Neuronal stem cell (in vitro differentiated cells): Measurements from ENCODE around the gene SLC8A1.

ENCODE experiments used
- DNase-seq: peaks from one replicate; pipeline ENCODE4 v3.0.0-alpha.2; 2013; ENCODE audit warnings: low spot score
- H2AFZ ChIP-seq: one replicate; pipeline ENCODE4 v1.6.1; 2013; ENCODE audit warnings: mild to moderate bottlenecking, low read length, inconsistent platforms
- H2AK5ac ChIP-seq: 2 replicates; pipeline ENCODE4 v1.6.1; 2013; ENCODE audit warnings: low read depth, mild to moderate bottlenecking, inconsistent platforms, low read length, moderate library complexity, mixed read lengths
- H2BK120ac ChIP-seq: 2 replicates; pipeline ENCODE4 v1.6.1; 2013; ENCODE audit warnings: low read depth, mild to moderate bottlenecking, inconsistent platforms, low read length, moderate library complexity, mixed read lengths
- H2BK12ac ChIP-seq: one replicate; pipeline ENCODE4 v1.6.1; 2013; ENCODE audit warnings: low read length, inconsistent platforms
- H2BK15ac ChIP-seq: 2 replicates; pipeline ENCODE4 v1.6.1; 2013; ENCODE audit warnings: mild to moderate bottlenecking, low read length, inconsistent platforms, mixed read lengths
- H2BK5ac ChIP-seq: one replicate; pipeline ENCODE4 v1.6.1; 2013; ENCODE audit warnings: inconsistent platforms, mild to moderate bottlenecking, low read length, moderate library complexity
- H3K14ac ChIP-seq: one replicate; pipeline ENCODE4 v1.6.1; 2013; ENCODE audit warnings: low read length, inconsistent platforms
- H3K18ac ChIP-seq: 2 replicates; pipeline ENCODE4 v1.6.1; 2013; ENCODE audit warnings: low read length, inconsistent platforms
- H3K23ac ChIP-seq: 2 replicates; pipeline ENCODE4 v1.6.1; 2013; ENCODE audit warnings: low read depth, mild to moderate bottlenecking, mixed read lengths, low read length, inconsistent platforms; ENCODE audit not compliant: poor library complexity
- H3K27ac ChIP-seq: replicated peaks from 3 replicates; pipeline ENCODE4 v1.5.1; 2013; ENCODE audit warnings: low read length, inconsistent platforms
- H3K27me3 ChIP-seq, 3 experiments: 2 replicates each; pipeline ENCODE4 v1.6.1; 2013; ENCODE audit warnings: low read length in 3 of 3, mild to moderate bottlenecking in 2 of 3, inconsistent platforms in 1 of 3, low read depth in 1 of 3, mixed read lengths in 1 of 3, moderate library complexity in 1 of 3; ENCODE audit not compliant: control insufficient read depth in 3 of 3, insufficient read depth in 3 of 3
- H3K36me3 ChIP-seq, 2 donors: replicated peaks in 1 of 2; 2 replicates each; pipeline ENCODE4 v1.6.1; 2013; ENCODE audit warnings: low read length in 2 of 2; ENCODE audit not compliant: control insufficient read depth in 2 of 2, insufficient read depth in 2 of 2
- H3K4ac ChIP-seq: 2 replicates; pipeline ENCODE4 v1.6.1; 2013; ENCODE audit warnings: inconsistent platforms, mild to moderate bottlenecking, low read length, moderate library complexity
- H3K4me1 ChIP-seq, 2 donors: 1 replicate in 1 of 2; 2 replicates in 1 of 2; pipeline ENCODE4 v1.6.1; 2013; ENCODE audit warnings: low read length in 2 of 2, low read depth in 1 of 2; ENCODE audit not compliant: control insufficient read depth in 2 of 2, insufficient read depth in 1 of 2
- H3K4me2 ChIP-seq: one replicate; pipeline ENCODE4 v1.6.1; 2013; ENCODE audit warnings: mild to moderate bottlenecking, low read length, inconsistent platforms; ENCODE audit not compliant: insufficient read depth, poor library complexity, severe bottlenecking
- H3K4me3 ChIP-seq, 2 donors: 2 replicates each; pipeline ENCODE4 v1.5.1; 2013; ENCODE audit warnings: low read length in 2 of 2, mild to moderate bottlenecking in 2 of 2, inconsistent platforms in 1 of 2, moderate library complexity in 1 of 2
- H3K79me1 ChIP-seq: one replicate; pipeline ENCODE4 v1.6.1; 2013; ENCODE audit warnings: low read depth, mild to moderate bottlenecking, inconsistent platforms, low read length, moderate library complexity
- H3K9ac ChIP-seq: one replicate; pipeline ENCODE4 v1.6.1; 2013; ENCODE audit warnings: mild to moderate bottlenecking, low read depth, low read length, inconsistent platforms; ENCODE audit not compliant: poor library complexity
- H3K9me3 ChIP-seq, 2 donors: replicated peaks in 1 of 2; 2 replicates each; pipeline versions ENCODE3 to v1.6.1; 2013; ENCODE audit warnings: low read length in 2 of 2, mild to moderate bottlenecking in 2 of 2, inconsistent platforms in 1 of 2, low read depth in 1 of 2, mixed read lengths in 1 of 2, moderate library complexity in 1 of 2; ENCODE audit not compliant: control insufficient read depth in 2 of 2, insufficient read depth in 1 of 2
- H4K8ac ChIP-seq: one replicate; pipeline ENCODE4 v1.6.1; 2013; ENCODE audit warnings: low read depth, mild to moderate bottlenecking, inconsistent platforms, low read length, moderate library complexity
- H4K91ac ChIP-seq: one replicate; pipeline ENCODE4 v1.6.1; 2013; ENCODE audit warnings: low read length, low read depth, mild to moderate bottlenecking, inconsistent platforms; ENCODE audit not compliant: poor library complexity
- WGBS, 2 donors: extraction: QIAGEN DNeasy Blood & Tissue Kit; methylation state at CpG; one replicate each; pipeline ENCODE4 v1.1.7; 2013; ENCODE audit warnings: missing lambda C conversion rate in 2 of 2, mixed read lengths in 1 of 2; ENCODE audit not compliant: insufficient read length in 2 of 2, insufficient replicate concordance in 1 of 2; ENCODE audit errors: extremely low coverage in 2 of 2; 5-methylcytosine and 5-hydroxymethylcytosine counted together

Gene SLC8A1

DNA sequence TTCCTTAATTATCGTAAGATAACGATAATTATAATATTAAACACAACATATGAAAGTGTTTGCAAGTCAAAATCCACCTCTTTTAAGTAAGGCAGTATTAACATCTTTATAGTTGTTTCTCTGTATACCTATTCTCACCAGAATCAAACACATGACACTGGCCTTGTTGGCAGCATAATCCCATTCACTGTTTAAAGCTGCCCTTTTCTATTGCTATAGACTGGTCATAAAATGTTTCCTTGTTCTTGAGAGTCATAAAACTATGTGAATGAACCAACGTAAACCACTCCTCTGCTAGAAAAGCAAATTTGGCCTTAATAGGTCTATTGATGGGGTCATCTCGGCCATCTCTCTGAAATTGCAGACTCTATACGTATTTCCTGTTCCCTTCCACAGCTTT is 293.1 kb downstream of the SLC8A1 start:
- H3K27ac ChIP-seq: no peak overlapping the region
- no peak overlapping the region for H3K14ac ChIP-seq
- no peak overlapping the region for H3K4me2 ChIP-seq
- no peaks in the 10 kb centered on the region for H3K27me3 ChIP-seq
- H3K9me3 ChIP-seq: no peaks in the 10 kb centered on the region
- no peak overlapping the region for H3K23ac ChIP-seq
- WGBS, 2 donors: no CpG with 5 or more reads among the region's 5 CpGs
- no peak overlapping the region for H2BK12ac ChIP-seq
- no peak overlapping the region for H2AK5ac ChIP-seq
- H3K4me3 ChIP-seq: no peak overlapping the region
- no peak overlapping the region for H4K91ac ChIP-seq
- H3K36me3 ChIP-seq: no peaks in the 10 kb centered on the region
- H2BK5ac ChIP-seq: no peak overlapping the region
- no peak overlapping the region for H2BK15ac ChIP-seq
- no peak overlapping the region for H3K9ac ChIP-seq
- H3K4me1 ChIP-seq: no peaks in the 10 kb centered on the region
- H3K4ac ChIP-seq: no peak overlapping the region
- H4K8ac ChIP-seq: no peak overlapping the region
- no peaks in the 10 kb centered on the region for H3K79me1 ChIP-seq
- H2BK120ac ChIP-seq: no peak overlapping the region
- H3K18ac ChIP-seq: no peak overlapping the region
- DNase-seq: no peak
- no peak overlapping the region for H2AFZ ChIP-seq

DNA sequence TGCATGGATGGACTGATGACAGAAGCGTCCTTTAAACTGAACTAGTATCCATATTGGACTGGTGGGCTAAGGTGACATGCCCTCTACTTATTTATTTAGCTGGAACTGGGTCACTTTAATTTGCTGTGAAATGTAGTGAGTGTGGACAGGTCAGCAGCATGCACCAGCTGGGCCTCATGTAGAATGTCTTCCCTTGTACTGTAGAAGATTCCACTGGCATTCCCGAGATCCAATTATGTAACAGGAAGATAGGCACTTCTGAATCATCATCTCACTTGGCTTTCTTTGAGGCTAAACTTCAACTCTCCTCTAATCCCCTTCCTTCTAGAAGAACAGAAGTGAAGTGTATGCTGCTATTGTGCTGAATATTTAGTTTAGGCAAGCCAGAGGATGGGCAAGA is 296.2 kb downstream of the SLC8A1 start:
- no peak overlapping the region for H3K23ac ChIP-seq
- no peak overlapping the region for H2BK5ac ChIP-seq
- no peak overlapping the region for H2AFZ ChIP-seq
- H3K14ac ChIP-seq: no peak overlapping the region
- no peak overlapping the region for H2AK5ac ChIP-seq
- H3K4me1 ChIP-seq: no peaks in the 10 kb centered on the region
- no peak overlapping the region for H4K8ac ChIP-seq
- H3K9me3 ChIP-seq: no peaks in the 10 kb centered on the region
- H2BK120ac ChIP-seq: no peak overlapping the region
- H2BK15ac ChIP-seq: no peak overlapping the region
- no peak overlapping the region for H3K4me3 ChIP-seq
- no peak for DNase-seq
- H3K9ac ChIP-seq: no peak overlapping the region
- H3K27ac ChIP-seq: no peak overlapping the region
- H3K79me1 ChIP-seq: no peaks in the 10 kb centered on the region
- H3K4ac ChIP-seq: no peak overlapping the region
- H3K18ac ChIP-seq: no peak overlapping the region
- WGBS, 2 donors: no CpG with 5 or more reads among the region's 2 CpGs
- H3K4me2 ChIP-seq: no peak overlapping the region
- H4K91ac ChIP-seq: no peak overlapping the region
- no peaks in the 10 kb centered on the region for H3K36me3 ChIP-seq
- no peaks in the 10 kb centered on the region for H3K27me3 ChIP-seq
- H2BK12ac ChIP-seq: no peak overlapping the region

DNA sequence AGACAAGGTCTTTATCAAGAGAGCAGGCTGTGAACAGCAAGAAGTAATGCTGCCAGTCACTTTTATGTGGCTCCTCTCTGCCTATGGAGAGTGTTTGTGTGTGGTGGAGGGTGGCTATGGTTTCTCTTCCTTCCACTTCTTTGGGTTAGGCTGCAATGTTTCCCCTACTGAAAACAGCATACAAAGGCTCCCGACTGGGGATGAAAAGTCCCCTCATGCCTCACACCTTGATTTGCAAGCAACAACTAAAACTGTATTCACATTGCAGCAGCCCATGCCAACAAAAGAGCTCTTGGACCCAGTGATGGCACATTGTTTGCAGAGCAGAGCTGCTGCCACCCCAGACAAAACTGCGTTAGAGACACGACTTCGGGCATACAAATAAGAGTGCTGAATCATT is 301.6 kb downstream of the SLC8A1 start:
- no CpG with 5 or more reads among the region's 4 CpGs for WGBS, 2 donors

DNA sequence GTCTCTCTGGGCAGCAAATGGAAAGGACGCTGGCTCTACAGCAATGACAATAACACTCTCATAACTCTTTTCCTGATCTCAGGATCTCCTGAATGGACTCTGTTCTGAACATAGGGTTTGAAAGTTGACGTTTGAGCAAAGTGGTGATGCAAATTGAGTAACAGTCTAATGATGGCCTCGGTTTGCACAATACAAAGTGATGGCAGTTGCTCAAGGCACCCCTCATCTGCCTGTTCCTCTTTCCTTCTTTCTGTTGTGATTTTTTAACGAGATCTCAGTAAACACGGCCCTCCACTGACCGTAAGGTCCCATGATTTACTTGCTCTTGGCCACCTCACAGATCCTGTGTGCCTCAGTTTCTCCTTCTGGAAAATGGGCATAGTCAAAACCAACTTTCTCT is 303.6 kb downstream of the SLC8A1 start:
- H3K9me3 ChIP-seq: no peaks in the 10 kb centered on the region
- no peaks in the 10 kb centered on the region for H3K27me3 ChIP-seq
- H3K23ac ChIP-seq: no peak overlapping the region
- H4K91ac ChIP-seq: no peak overlapping the region
- no CpG with 5 or more reads among the region's 6 CpGs for WGBS, 2 donors
- no peaks in the 10 kb centered on the region for H3K79me1 ChIP-seq
- no peak overlapping the region for H2AK5ac ChIP-seq
- no peak overlapping the region for H2BK12ac ChIP-seq
- no peak overlapping the region for H3K4me2 ChIP-seq
- no peak overlapping the region for H3K27ac ChIP-seq
- no peak overlapping the region for H3K4ac ChIP-seq
- H2BK120ac ChIP-seq: no peak overlapping the region
- DNase-seq: no peak
- no peak overlapping the region for H3K9ac ChIP-seq
- H3K4me1 ChIP-seq: peaks cover 4 to 9% of the 10 kb centered on the region in 2 donors
- no peak overlapping the region for H4K8ac ChIP-seq
- H3K18ac ChIP-seq: no peak overlapping the region
- H3K36me3 ChIP-seq: no peaks in the 10 kb centered on the region
- no peak overlapping the region for H2BK5ac ChIP-seq
- no peak overlapping the region for H3K14ac ChIP-seq
- no peak overlapping the region for H3K4me3 ChIP-seq
- no peak overlapping the region for H2AFZ ChIP-seq
- no peak overlapping the region for H2BK15ac ChIP-seq

More for the DNA sequence above, 301.6 kb downstream of the SLC8A1 start:
- Histone ChIP-seq H3K9ac (no peak overlapping the region), H2BK12ac (no peak overlapping the region), H3K27me3 (no peaks in the 10 kb centered on the region), H3K4me1 (peaks cover 0 to 4% of the 10 kb centered on the region in 2 donors), H2BK120ac (no peak overlapping the region), H3K14ac (no peak overlapping the region), H3K36me3 (no peaks in the 10 kb centered on the region), H2BK15ac (no peak overlapping the region), H4K8ac (no peak overlapping the region), H3K4ac (no peak overlapping the region), H3K79me1 (no peaks in the 10 kb centered on the region), H2AK5ac (no peak overlapping the region), H3K27ac (no peak overlapping the region), H2BK5ac (no peak overlapping the region), H3K9me3 (no peaks in the 10 kb centered on the region), H2AFZ (no peak overlapping the region), H3K23ac (no peak overlapping the region), H3K4me2 (no peak overlapping the region), H4K91ac (no peak overlapping the region), H3K18ac (no peak overlapping the region), H3K4me3 (no peak overlapping the region)
- DNase-seq: peak; percentile 3
